ENCODE data around the gene ACTN4.

Gene ACTN4

GRCh38 chr19:38697641-38698071 is 50.2 kb downstream of the ACTN4 start:
- DNase-seq, result no peak

- no peak for DNase-seq
These were observed 51.0 kb downstream of the ACTN4 start for GRCh38 chr19:38698225-38699026.

- DNase-seq, result peak in 1 of 2 donors; percentile 39
These were observed 51.5 kb downstream of the ACTN4 start for GRCh38 chr19:38699027-38699346.

- no peak for DNase-seq
These were observed 52.3 kb downstream of the ACTN4 start for GRCh38 chr19:38699647-38700349.

GRCh38 chr19:38700350-38700901 is 53.0 kb downstream of the ACTN4 start:
- DNase-seq, result no peak

- no peak for DNase-seq
These were observed 53.5 kb downstream of the ACTN4 start for GRCh38 chr19:38700902-38701454.

GRCh38 chr19:38701455-38702063 is 54.1 kb downstream of the ACTN4 start:
- DNase-seq, result no peak

- DNase-seq, result no peak
These were observed 54.8 kb downstream of the ACTN4 start for GRCh38 chr19:38702278-38702677.

GRCh38 chr19:38703509-38703908 is 56.1 kb downstream of the ACTN4 start:
- DNase-seq, result no peak

GRCh38 chr19:38704488-38705026 is 57.1 kb downstream of the ACTN4 start:
- DNase-seq, result no peak

GRCh38 chr19:38705197-38706019 is 58.0 kb downstream of the ACTN4 start:
- no peak for DNase-seq

GRCh38 chr19:38706792-38707511 is 59.5 kb downstream of the ACTN4 start:
- no peak for DNase-seq

- no peak for DNase-seq
These were observed 60.2 kb downstream of the ACTN4 start for GRCh38 chr19:38707512-38708114.

- DNase-seq, result no peak
These were observed 61.1 kb downstream of the ACTN4 start for GRCh38 chr19:38708413-38709024.

- DNase-seq, result no peak
These were observed 61.7 kb downstream of the ACTN4 start for GRCh38 chr19:38709119-38709518.

- DNase-seq, result no peak
These were observed 62.4 kb downstream of the ACTN4 start for GRCh38 chr19:38709671-38710415.

- no peak for DNase-seq
These were observed 62.9 kb downstream of the ACTN4 start for GRCh38 chr19:38710416-38710702.

- no peak for DNase-seq
These were observed 63.7 kb downstream of the ACTN4 start for GRCh38 chr19:38710928-38711725.

GRCh38 chr19:38711726-38712153 is 64.3 kb downstream of the ACTN4 start:
- DNase-seq, result no peak
